PFSK-1 (cell line): ENCODE data around the gene EYA3.

Experiments
- POLR2AphosphoS5 ChIP-seq: IDR thresholded peaks from 2 replicates; pipeline ENCODE4 v1.6.1; 2012; ENCODE audit warnings: low read depth, mild to moderate bottlenecking, control low read depth, low read length, moderate library complexity
- REST ChIP-seq, 2 experiments: IDR thresholded peaks; 2 replicates each; pipeline versions ENCODE4 v1.6.1 to v1.8.0; 2011 to 2012; ENCODE audit warnings: low read depth in 2 of 2, low read length in 2 of 2, control low read depth in 1 of 2, inconsistent platforms in 1 of 2, mild to moderate bottlenecking in 1 of 2, moderate library complexity in 1 of 2; ENCODE audit not compliant: insufficient read depth in 1 of 2
- SIN3A ChIP-seq: IDR thresholded peaks from 2 replicates; pipeline ENCODE4 v1.6.1; 2012; ENCODE audit warnings: mild to moderate bottlenecking, low read length, moderate library complexity, borderline replicate concordance; ENCODE audit not compliant: insufficient read depth
- TAF1 ChIP-seq: IDR thresholded peaks from 2 replicates; pipeline ENCODE4 v1.6.1; 2012; ENCODE audit warnings: low read length, control low read depth, borderline replicate concordance; ENCODE audit not compliant: insufficient read depth

GRCh38 chr1:28085129-28085528 lies 3.3 kb downstream of the EYA3 start:
- no peak for TF ChIP-seq REST (IDR thresholded peaks at IDR 0.05; ENCODE audit: insufficient read depth in 1 of 2, low read depth in 2 of 2, low read length in 2 of 2)
- no peak for TF ChIP-seq POLR2AphosphoS5
- no peak for TF ChIP-seq TAF1
- TF ChIP-seq SIN3A = no peak
